Measurements from ENCODE around the gene LSM2. TPM values are rescaled to one million over a fixed set of nuclear protein-coding genes. Genes with fewer than 3 reads are reported as not detected.
A peak's percentile ranks its signal among the peaks of the same experiment; 100 is the strongest.

The LSM2 gene
- total RNA-seq, 6 donors from 2014 or later = 5.0 to 44.9 (median 20.9) TPM

DNA sequence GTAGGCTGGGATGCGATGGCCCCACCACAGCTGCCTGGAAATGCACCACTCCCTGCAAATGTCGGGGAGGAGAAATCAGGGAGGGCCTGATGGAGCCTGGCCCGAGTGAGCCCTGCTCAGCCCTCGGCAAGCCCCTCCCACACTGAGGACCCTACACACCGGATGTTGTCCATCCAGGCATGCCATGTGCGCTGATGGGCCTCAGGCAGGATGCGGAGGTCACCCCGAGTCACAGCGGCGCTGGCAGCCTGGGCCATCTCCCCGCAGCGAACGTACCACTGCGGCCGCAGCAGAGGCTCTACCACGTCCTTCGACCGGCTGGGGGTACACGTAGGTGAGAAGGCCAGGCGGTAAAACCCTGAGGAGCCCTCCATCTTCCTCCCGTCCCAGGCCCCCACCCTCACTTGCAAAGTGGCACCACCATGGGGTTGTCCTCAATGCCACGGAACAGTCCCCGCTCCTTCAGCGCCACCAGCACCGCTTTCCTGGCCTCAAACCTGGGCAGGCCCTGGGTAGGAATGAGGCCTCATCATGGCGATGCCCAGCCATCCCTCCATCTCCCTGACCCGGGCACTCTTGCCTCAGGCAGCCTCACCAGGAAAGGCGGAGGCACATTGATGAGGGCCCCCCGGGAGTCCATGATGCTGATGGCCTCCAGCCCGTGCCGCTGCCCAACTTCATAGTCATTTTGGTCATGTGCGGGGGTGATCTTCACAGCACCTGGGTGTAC lies 24.5 kb downstream of the LSM2 start:
- Histone ChIP-seq H3K27me3 (no peaks in the 10 kb centered on the region), H3K4me3 (no peak overlapping the region), H3K36me3 (peaks cover 18 to 81% (median 66%) of the 10 kb centered on the region in 4 donors), H3K4me1 (peaks cover 0 to 5% (median 2%) of the 10 kb centered on the region in 4 donors), H3K27ac (no peak overlapping the region), H3K9me3 (no peaks in the 10 kb centered on the region)
- WGBS, 2 donors = 94 to 95% methylated on average over 12 to 32 of the region's 32 CpGs
- TF ChIP-seq, protein P1, sequence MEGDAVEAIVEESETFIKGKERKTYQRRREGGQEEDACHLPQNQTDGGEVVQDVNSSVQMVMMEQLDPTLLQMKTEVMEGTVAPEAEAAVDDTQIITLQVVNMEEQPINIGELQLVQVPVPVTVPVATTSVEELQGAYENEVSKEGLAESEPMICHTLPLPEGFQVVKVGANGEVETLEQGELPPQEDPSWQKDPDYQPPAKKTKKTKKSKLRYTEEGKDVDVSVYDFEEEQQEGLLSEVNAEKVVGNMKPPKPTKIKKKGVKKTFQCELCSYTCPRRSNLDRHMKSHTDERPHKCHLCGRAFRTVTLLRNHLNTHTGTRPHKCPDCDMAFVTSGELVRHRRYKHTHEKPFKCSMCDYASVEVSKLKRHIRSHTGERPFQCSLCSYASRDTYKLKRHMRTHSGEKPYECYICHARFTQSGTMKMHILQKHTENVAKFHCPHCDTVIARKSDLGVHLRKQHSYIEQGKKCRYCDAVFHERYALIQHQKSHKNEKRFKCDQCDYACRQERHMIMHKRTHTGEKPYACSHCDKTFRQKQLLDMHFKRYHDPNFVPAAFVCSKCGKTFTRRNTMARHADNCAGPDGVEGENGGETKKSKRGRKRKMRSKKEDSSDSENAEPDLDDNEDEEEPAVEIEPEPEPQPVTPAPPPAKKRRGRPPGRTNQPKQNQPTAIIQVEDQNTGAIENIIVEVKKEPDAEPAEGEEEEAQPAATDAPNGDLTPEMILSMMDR (IDR thresholded peaks at IDR 0.05) = no peak
- no peak for TF ChIP-seq POLR2A (IDR thresholded peaks at IDR 0.05)
- TF ChIP-seq POLR2AphosphoS5 (IDR thresholded peaks at IDR 0.05) = no peak
- no peak for TF ChIP-seq EP300 (IDR thresholded peaks at IDR 0.05)
- DNase-seq (peak in 1 of 2 donors; percentile 68), ATAC-seq (ENCODE audit: low FRiP score in 2 of 2) (no peak)

DNA sequence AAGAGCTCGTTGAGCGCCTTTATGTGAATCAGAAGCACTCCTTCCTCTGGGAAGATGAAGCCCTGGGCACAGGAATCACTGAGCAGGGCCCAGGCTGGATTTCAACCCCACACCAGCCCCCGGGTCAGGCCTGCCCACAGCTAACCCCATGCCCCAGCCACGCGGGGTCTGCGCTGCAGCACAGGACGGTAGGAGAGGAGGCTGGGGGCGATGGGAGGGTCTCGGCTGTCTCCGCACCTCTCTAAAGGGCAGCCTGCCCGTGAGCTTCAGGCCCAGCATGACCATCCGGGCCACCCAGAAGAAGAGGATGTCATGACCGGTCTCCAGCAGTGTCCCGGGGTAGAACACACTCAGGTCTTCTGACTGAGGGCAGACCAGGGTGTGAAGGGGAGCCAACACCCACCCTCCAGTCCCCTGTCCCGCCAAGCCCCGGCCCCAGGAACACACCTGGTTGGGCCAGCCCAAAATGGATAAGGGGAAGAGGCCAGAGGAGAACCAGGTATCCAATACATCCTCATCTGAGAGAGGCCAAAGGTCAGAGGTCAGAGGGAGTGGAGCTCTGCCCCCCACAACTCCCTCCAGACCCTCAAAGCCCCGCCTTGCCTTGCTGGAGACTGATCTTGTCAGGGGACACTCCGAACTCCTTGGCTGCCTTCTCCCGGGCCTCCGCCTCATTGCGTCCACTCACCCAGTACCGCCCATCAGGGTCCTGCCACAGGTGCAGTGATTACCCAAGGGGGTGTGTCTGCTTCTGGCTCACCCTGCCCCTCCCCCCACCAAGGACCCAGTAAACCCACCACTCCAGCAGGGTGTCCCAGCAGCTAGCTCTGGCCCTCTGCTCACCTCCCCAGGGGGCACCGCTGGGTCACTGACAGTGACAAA lies 25.3 kb downstream of the LSM2 start:
- DNase-seq (no peak), ATAC-seq (ENCODE audit: low FRiP score in 2 of 2) (no peak)
- 95 to 100% methylated on average over 2 to 11 of the region's 23 CpGs for WGBS, 2 donors
- no peaks in the 10 kb centered on the region for H3K9me3 ChIP-seq
- peaks cover 18 to 77% (median 66%) of the 10 kb centered on the region in 4 donors for H3K36me3 ChIP-seq
- no peak overlapping the region for H3K27ac ChIP-seq
- peaks cover 7 to 13% (median 10%) of the 10 kb centered on the region in 4 donors for H3K4me1 ChIP-seq
- TF ChIP-seq EP300 (IDR thresholded peaks at IDR 0.05) (no peak), POLR2A (IDR thresholded peaks at IDR 0.05) (no peak), POLR2AphosphoS5 (IDR thresholded peaks at IDR 0.05) (no peak)
- TF ChIP-seq, protein P1 (IDR thresholded peaks at IDR 0.05) = no peak
- no peaks in the 10 kb centered on the region for H3K27me3 ChIP-seq
- H3K4me3 ChIP-seq = no peak overlapping the region

DNA sequence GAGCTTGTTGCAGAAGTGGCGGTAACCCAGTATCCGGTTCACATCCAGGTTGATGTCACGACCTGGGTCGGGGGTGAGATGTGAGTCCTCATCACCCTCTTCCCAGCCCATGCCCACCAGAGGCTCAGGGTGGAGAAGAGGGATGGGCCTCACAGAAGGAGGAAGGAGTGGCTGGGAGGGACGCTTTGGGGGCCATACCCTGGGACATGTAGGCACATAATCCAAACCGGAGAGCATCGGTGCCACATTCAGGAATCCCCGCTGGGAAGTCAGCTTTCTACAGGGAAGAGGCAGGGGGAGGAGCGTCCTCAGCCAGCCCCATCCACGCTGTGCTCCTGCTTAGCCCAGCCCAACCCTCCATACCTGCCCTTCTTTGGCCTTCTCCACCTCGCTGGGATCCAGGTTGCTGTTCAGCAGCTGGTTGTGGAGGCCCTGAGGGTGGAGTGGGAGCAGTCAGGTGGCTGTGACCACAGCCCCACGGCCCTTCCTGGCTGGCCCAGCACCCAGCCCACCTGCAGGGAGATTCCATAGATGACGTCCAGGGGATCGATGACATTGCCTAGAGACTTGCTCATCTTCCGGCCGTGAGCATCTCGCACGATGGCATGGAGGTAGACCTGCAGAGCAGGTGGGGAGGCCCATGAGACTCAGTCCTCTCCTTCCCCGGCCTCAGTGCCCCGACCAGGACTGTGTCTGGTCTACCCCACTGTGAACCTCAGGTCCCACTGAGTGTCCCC lies 26.1 kb downstream of the LSM2 start:
- Histone ChIP-seq H3K4me3 (no peak overlapping the region), H3K36me3 (peaks cover 18 to 74% (median 64%) of the 10 kb centered on the region in 4 donors), H3K27ac (no peak overlapping the region), H3K27me3 (no peaks in the 10 kb centered on the region), H3K9me3 (no peaks in the 10 kb centered on the region), H3K4me1 (peaks cover 7 to 16% (median 12%) of the 10 kb centered on the region in 4 donors)
- ATAC-seq (ENCODE audit: low FRiP score in 2 of 2) (no peak), DNase-seq (no peak)
- no peak for TF ChIP-seq POLR2AphosphoS5 (IDR thresholded peaks at IDR 0.05)
- TF ChIP-seq, protein P1 (IDR thresholded peaks at IDR 0.05) = no peak
- TF ChIP-seq POLR2A (IDR thresholded peaks at IDR 0.05) = no peak
- no peak for TF ChIP-seq EP300 (IDR thresholded peaks at IDR 0.05)
- 93% methylated on average over 20 of the region's 20 CpGs; no CpG with 5 or more reads in 1 of the 2 donors for WGBS, 2 donors

DNA sequence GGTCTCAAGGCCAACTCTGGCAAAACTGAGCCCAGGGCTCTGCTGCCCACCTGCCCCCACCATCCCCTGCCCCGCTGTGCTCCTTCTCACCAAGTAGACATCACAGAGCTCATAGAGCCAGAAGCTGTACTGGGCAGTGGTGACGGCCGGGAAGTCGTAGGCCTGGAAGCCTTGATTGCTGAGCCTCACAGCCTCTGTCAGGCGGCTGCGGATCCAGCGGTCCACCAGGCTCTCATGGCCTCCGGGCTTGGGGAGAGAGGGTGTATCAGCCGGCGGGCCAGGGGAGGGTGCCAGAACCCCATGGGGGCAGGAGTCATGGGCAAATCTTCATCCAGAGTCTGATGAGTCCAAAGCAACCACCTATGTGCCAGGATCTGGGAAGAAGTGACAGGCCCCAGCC lies 26.9 kb downstream of the LSM2 start:
- H3K4me3 ChIP-seq = no peak overlapping the region
- H3K9me3 ChIP-seq = no peaks in the 10 kb centered on the region
- 91 to 97% methylated on average over 8 to 10 of the region's 10 CpGs for WGBS, 2 donors
- no peaks in the 10 kb centered on the region for H3K27me3 ChIP-seq
- no peak overlapping the region for H3K27ac ChIP-seq
- peaks cover 7 to 16% (median 12%) of the 10 kb centered on the region in 4 donors for H3K4me1 ChIP-seq
- TF ChIP-seq POLR2A (IDR thresholded peaks at IDR 0.05) (no peak), POLR2AphosphoS5 (IDR thresholded peaks at IDR 0.05) (no peak), EP300 (IDR thresholded peaks at IDR 0.05) (no peak)
- TF ChIP-seq, protein P1 (IDR thresholded peaks at IDR 0.05) = no peak
- ATAC-seq (ENCODE audit: low FRiP score in 2 of 2) (no peak), DNase-seq (peak in 1 of 2 donors; percentile 66)
- peaks cover 18 to 67% (median 57%) of the 10 kb centered on the region in 4 donors for H3K36me3 ChIP-seq

Measured in upper lobe of left lung (tissue), 6 donors.